Measurements from ENCODE around the gene DHRS12.

DNA sequence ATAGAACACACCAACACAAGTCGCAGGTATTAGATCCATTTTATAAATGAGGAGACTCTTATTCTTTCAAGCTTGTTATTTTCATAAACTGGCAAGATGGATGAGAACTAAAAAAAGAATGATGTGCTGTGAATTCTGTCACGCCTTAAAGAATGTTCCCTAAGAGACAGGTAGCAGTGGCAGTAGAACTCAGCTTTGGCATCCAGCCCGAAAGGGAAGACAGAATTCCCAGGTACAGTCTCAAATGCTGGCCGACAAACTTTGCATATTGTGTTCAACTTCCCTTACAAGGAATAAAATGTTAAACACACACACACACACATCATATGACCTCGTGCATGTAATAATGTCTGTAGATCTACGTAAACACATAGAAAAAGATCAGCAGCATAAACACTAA lies 37.8 kb upstream of the DHRS12 start:
- TF ChIP-seq, protein P1, sequence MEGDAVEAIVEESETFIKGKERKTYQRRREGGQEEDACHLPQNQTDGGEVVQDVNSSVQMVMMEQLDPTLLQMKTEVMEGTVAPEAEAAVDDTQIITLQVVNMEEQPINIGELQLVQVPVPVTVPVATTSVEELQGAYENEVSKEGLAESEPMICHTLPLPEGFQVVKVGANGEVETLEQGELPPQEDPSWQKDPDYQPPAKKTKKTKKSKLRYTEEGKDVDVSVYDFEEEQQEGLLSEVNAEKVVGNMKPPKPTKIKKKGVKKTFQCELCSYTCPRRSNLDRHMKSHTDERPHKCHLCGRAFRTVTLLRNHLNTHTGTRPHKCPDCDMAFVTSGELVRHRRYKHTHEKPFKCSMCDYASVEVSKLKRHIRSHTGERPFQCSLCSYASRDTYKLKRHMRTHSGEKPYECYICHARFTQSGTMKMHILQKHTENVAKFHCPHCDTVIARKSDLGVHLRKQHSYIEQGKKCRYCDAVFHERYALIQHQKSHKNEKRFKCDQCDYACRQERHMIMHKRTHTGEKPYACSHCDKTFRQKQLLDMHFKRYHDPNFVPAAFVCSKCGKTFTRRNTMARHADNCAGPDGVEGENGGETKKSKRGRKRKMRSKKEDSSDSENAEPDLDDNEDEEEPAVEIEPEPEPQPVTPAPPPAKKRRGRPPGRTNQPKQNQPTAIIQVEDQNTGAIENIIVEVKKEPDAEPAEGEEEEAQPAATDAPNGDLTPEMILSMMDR (conservative IDR thresholded peaks at IDR 0.05 in 1 of 2, IDR thresholded peaks at IDR 0.05 in 1 of 2; ENCODE audit: extremely low read depth in 1 of 2, insufficient read depth in 1 of 2, low read depth in 1 of 2, low read length in 2 of 2) = no peak
- TF ChIP-seq EZH2 (IDR thresholded peaks at IDR 0.05; ENCODE audit: borderline replicate concordance, low read length) = no peak

All from mammary epithelial cell (primary cell).